ENCODE measurements around the gene LRRTM3.

LRRTM3 gene

DNA sequence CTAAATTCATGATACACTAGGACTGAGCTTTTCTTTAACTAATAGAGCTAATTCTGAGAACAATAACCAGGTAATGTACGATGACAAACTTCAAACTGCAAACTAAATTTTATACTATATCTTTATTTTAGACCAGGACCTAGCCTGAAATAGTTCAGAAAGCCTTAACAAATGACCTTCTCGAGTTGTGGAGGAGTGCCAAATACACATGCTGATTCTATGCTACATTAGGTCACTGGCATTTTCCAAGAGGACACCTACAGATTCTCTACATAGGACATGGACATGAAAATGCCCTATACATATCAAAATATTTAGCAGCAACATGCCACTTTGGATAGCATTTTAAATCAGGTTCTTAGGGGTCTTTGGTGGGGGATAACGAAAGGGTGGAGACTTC is 44.0 kb upstream of the LRRTM3 start (continued):
- TF ChIP-seq, protein P1, sequence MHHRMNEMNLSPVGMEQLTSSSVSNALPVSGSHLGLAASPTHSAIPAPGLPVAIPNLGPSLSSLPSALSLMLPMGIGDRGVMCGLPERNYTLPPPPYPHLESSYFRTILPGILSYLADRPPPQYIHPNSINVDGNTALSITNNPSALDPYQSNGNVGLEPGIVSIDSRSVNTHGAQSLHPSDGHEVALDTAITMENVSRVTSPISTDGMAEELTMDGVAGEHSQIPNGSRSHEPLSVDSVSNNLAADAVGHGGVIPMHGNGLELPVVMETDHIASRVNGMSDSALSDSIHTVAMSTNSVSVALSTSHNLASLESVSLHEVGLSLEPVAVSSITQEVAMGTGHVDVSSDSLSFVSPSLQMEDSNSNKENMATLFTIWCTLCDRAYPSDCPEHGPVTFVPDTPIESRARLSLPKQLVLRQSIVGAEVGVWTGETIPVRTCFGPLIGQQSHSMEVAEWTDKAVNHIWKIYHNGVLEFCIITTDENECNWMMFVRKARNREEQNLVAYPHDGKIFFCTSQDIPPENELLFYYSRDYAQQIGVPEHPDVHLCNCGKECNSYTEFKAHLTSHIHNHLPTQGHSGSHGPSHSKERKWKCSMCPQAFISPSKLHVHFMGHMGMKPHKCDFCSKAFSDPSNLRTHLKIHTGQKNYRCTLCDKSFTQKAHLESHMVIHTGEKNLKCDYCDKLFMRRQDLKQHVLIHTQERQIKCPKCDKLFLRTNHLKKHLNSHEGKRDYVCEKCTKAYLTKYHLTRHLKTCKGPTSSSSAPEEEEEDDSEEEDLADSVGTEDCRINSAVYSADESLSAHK (tag by site-specific recombination; IDR thresholded peaks at IDR 0.05) = no peak
- no peak for TF ChIP-seq ZEB2 (tag by site-specific recombination; IDR thresholded peaks at IDR 0.05)
- no peak for TF ChIP-seq GLIS2 (tag by site-specific recombination; IDR thresholded peaks at IDR 0.05)
- TF ChIP-seq ZNF701 (tag by site-specific recombination; IDR thresholded peaks at IDR 0.05) = no peak

DNA sequence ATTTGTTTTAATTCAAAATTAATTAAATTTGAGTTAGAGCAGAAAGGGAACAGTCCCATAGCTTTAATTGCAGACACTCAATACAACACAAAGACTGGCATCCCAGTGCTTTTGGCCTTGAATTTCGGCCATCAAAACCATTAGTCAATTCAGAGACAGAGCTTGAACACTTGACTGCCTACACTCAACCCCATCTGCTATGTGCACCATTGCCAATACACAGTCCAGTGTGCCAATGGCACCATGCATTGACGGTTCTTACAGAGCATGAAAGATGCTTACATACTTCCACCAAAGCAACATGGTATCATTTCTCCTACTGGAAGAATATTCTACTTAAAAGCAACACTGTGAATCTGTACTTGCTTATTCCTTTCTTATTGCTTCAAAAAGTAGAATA is 43.6 kb upstream of the LRRTM3 start:
- Histone ChIP-seq H3K4me1 (ENCODE audit: control insufficient read depth, insufficient read depth, low read length) (no peaks in the 10 kb centered on the region), H3K9me3 (ENCODE audit: control insufficient read depth, insufficient read depth, low read depth, low read length) (no peaks in the 10 kb centered on the region), H3K4me3 (ENCODE audit: low read depth, low read length) (no peak overlapping the region), H3K36me3 (ENCODE audit: control insufficient read depth in 2 of 2, insufficient read depth in 1 of 2, low read length in 2 of 2) (no peaks in the 10 kb centered on the region), H3K27ac (ENCODE audit: extremely low read depth, low read depth, low read length) (no peak overlapping the region)
- CTCF ChIA-PET = interaction anchor here (0.6 kb wide), 1 partner anchor 316 kb away, joined by 3 read pairs; no protein-coding TSS in a partner anchor
- no peak for TF ChIP-seq ZNF324 (tag by site-specific recombination; IDR thresholded peaks at IDR 0.05)
- no peak for TF ChIP-seq ZNF558 (tag by site-specific recombination; IDR thresholded peaks at IDR 0.05)
- no peak for TF ChIP-seq ZNF214 (tag by site-specific recombination; IDR thresholded peaks at IDR 0.05; ENCODE audit: borderline replicate concordance)
- TF ChIP-seq, protein P2, sequence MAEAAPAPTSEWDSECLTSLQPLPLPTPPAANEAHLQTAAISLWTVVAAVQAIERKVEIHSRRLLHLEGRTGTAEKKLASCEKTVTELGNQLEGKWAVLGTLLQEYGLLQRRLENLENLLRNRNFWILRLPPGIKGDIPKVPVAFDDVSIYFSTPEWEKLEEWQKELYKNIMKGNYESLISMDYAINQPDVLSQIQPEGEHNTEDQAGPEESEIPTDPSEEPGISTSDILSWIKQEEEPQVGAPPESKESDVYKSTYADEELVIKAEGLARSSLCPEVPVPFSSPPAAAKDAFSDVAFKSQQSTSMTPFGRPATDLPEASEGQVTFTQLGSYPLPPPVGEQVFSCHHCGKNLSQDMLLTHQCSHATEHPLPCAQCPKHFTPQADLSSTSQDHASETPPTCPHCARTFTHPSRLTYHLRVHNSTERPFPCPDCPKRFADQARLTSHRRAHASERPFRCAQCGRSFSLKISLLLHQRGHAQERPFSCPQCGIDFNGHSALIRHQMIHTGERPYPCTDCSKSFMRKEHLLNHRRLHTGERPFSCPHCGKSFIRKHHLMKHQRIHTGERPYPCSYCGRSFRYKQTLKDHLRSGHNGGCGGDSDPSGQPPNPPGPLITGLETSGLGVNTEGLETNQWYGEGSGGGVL (tag by site-specific recombination; IDR thresholded peaks at IDR 0.05) = no peak
- TF ChIP-seq ZNF266 (tag by site-specific recombination; IDR thresholded peaks at IDR 0.05; ENCODE audit: low read depth) = no peak
- no peak for TF ChIP-seq EGR2 (tag by site-specific recombination; IDR thresholded peaks at IDR 0.05; ENCODE audit: low read depth)
- POLR2A ChIA-PET = no interaction called here

DNA sequence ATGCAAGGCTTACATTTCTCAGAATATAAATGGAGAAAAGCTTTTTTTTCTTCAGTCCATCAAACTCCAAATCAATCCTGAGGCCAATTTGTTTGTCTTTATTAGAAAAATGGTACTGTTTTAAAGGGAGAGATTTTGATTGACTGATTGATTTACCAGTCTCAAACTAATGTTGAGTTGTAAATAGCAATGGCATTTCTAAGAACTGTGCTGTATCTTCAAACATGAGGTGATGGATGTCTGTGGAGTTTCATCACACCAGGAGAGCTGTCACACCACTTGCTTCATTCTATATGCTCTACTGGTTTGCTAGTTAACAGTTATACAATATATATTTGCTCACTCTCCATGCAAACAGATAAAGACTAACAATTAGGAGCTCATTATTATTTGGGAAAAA is 39.0 kb upstream of the LRRTM3 start:
- Histone ChIP-seq H3K4me3 (ENCODE audit: low read depth, low read length) (no peak overlapping the region), H3K4me1 (ENCODE audit: control insufficient read depth, insufficient read depth, low read length) (no peaks in the 10 kb centered on the region), H3K9me3 (ENCODE audit: control insufficient read depth, insufficient read depth, low read depth, low read length) (no peaks in the 10 kb centered on the region), H3K36me3 (ENCODE audit: control insufficient read depth in 2 of 2, insufficient read depth in 1 of 2, low read length in 2 of 2) (no peaks in the 10 kb centered on the region), H3K27ac (ENCODE audit: extremely low read depth, low read depth, low read length) (no peak overlapping the region)
- TF ChIP-seq, protein P3, sequence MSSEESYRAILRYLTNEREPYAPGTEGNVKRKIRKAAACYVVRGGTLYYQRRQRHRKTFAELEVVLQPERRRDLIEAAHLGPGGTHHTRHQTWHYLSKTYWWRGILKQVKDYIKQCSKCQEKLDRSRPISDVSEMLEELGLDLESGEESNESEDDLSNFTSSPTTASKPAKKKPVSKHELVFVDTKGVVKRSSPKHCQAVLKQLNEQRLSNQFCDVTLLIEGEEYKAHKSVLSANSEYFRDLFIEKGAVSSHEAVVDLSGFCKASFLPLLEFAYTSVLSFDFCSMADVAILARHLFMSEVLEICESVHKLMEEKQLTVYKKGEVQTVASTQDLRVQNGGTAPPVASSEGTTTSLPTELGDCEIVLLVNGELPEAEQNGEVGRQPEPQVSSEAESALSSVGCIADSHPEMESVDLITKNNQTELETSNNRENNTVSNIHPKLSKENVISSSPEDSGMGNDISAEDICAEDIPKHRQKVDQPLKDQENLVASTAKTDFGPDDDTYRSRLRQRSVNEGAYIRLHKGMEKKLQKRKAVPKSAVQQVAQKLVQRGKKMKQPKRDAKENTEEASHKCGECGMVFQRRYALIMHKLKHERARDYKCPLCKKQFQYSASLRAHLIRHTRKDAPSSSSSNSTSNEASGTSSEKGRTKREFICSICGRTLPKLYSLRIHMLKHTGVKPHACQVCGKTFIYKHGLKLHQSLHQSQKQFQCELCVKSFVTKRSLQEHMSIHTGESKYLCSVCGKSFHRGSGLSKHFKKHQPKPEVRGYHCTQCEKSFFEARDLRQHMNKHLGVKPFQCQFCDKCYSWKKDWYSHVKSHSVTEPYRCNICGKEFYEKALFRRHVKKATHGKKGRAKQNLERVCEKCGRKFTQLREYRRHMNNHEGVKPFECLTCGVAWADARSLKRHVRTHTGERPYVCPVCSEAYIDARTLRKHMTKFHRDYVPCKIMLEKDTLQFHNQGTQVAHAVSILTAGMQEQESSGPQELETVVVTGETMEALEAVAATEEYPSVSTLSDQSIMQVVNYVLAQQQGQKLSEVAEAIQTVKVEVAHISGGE (tag by site-specific recombination; conservative IDR thresholded peaks at IDR 0.05; ENCODE audit: low read depth) = no peak
- POLR2A ChIA-PET = no interaction called here
- CTCF ChIA-PET = no interaction called here

DNA sequence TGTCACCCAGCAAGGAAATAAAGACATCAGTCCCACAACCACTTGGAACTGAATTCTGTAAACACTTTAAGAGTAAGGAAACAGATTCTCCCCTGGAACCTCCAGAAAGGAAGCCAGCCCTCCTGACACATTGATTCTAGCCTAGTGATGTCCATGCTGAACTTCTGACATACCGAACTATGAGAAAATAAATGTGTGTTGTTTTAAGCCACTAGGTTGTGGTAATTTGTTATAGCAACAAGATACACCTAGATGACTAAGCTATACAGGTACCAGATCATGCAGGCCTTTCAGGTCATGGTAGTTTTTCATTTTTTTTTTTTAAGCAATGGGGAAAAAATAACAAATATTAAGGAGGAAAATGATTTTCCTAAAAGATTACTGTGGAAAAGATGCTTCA is 37.6 kb upstream of the LRRTM3 start:
- no peak overlapping the region for H3K27ac ChIP-seq (ENCODE audit: extremely low read depth, low read depth, low read length)
- no peaks in the 10 kb centered on the region for H3K4me1 ChIP-seq (ENCODE audit: control insufficient read depth, insufficient read depth, low read length)
- no peaks in the 10 kb centered on the region for H3K36me3 ChIP-seq (ENCODE audit: control insufficient read depth in 2 of 2, insufficient read depth in 1 of 2, low read length in 2 of 2)
- ChIA-PET CTCF (interaction anchor here (0.6 kb wide), 1 partner anchor 19 kb away, joined by 3 read pairs; no protein-coding TSS in a partner anchor), POLR2A (no interaction called here)
- H3K4me3 ChIP-seq (ENCODE audit: low read depth, low read length) = no peak overlapping the region
- H3K9me3 ChIP-seq (ENCODE audit: control insufficient read depth, insufficient read depth, low read depth, low read length) = no peaks in the 10 kb centered on the region
- TF ChIP-seq KLF7 (tag by site-specific recombination; IDR thresholded peaks at IDR 0.05; ENCODE audit: borderline replicate concordance) (no peak), ZNF426 (tag by site-specific recombination; IDR thresholded peaks at IDR 0.05) (no peak), ZNF366 (tag by site-specific recombination; conservative IDR thresholded peaks at IDR 0.05) (no peak), ZNF214 (tag by site-specific recombination; IDR thresholded peaks at IDR 0.05; ENCODE audit: borderline replicate concordance) (no peak), ZNF48 (tag by site-specific recombination; IDR thresholded peaks at IDR 0.05) (no peak), ZSCAN23 (tag by site-specific recombination; IDR thresholded peaks at IDR 0.05) (no peak)
- TF ChIP-seq, protein P4, sequence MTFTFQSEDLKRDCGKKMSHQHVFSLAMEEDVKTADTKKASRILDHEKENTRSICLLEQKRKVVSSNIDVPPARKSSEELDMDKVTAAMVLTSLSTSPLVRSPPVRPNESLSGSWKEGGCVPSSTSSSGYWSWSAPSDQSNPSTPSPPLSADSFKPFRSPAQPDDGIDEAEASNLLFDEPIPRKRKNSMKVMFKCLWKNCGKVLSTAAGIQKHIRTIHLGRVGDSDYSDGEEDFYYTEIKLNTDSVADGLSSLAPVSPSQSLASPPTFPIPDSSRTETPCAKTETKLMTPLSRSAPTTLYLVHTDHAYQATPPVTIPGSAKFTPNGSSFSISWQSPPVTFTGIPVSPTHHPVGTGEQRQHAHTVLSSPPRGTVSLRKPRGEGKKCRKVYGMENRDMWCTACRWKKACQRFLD (tag by site-specific recombination; IDR thresholded peaks at IDR 0.05) = no peak
- TF ChIP-seq, protein P5, sequence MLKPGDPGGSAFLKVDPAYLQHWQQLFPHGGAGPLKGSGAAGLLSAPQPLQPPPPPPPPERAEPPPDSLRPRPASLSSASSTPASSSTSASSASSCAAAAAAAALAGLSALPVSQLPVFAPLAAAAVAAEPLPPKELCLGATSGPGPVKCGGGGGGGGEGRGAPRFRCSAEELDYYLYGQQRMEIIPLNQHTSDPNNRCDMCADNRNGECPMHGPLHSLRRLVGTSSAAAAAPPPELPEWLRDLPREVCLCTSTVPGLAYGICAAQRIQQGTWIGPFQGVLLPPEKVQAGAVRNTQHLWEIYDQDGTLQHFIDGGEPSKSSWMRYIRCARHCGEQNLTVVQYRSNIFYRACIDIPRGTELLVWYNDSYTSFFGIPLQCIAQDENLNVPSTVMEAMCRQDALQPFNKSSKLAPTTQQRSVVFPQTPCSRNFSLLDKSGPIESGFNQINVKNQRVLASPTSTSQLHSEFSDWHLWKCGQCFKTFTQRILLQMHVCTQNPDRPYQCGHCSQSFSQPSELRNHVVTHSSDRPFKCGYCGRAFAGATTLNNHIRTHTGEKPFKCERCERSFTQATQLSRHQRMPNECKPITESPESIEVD (tag by site-specific recombination; IDR thresholded peaks at IDR 0.05) = no peak

Data from HEK293 (cell line).